Activated T-cell treated with anti-CD3 and anti-CD28 coated beads, Interleukin-2, amount 50 U/mL, for 4 hours (primary cell): ENCODE results near the gene MOB2. TPM values are rescaled to one million over a fixed set of nuclear protein-coding genes. Genes with fewer than 3 reads are reported as not detected.

ENCODE experiments used
- ATAC-seq, 2 donors: fragments of 200-7000 bp; cut with Tn5 transposase; one replicate each; pipeline ENCODE4 v1.10.0; 2021
- DNase-seq: peaks from one replicate; pipeline ENCODE4 v3.0.0-alpha.2; 2020
- H3K27me3 Mint-ChIP-seq: one replicate; pipeline ENCODE4 v1.8.0; 2021; ENCODE audit warnings: low read depth, mixed read lengths
- H3K36me3 Mint-ChIP-seq: one replicate; pipeline ENCODE4 v1.8.0; 2022; ENCODE audit warnings: mixed read lengths; ENCODE audit not compliant: insufficient read depth
- H3K4me1 Mint-ChIP-seq: one replicate; pipeline ENCODE4 v1.8.0; 2021; ENCODE audit warnings: low read depth, mixed read lengths
- H3K4me3 Mint-ChIP-seq: one replicate; pipeline ENCODE4 v1.8.0; 2021; ENCODE audit warnings: mild to moderate bottlenecking, moderate library complexity, mixed read lengths
- H3K9me3 Mint-ChIP-seq: one replicate; pipeline ENCODE4 v1.8.0; 2021; ENCODE audit warnings: mixed read lengths
- total RNA-seq, 3 donors: library from RNA; stranded (reverse); gene quantifications; one replicate each; pipeline ENCODE4 v1.2.1, GENCODE V29; 2021

Gene MOB2
- total RNA-seq, 3 donors from 2014 or later = 17.7 to 20.1 (median 18.2) TPM

GRCh38 chr11:1457856-1458255 is 28.7 kb downstream of the MOB2 start:
- Mint-ChIP-seq H3K27me3 (no peaks in the 10 kb centered on the region), H3K4me1 (no peaks in the 10 kb centered on the region), H3K4me3 (no peak overlapping the region), H3K9me3 (no peaks in the 10 kb centered on the region), H3K36me3 (no peaks in the 10 kb centered on the region)
- no peak for ATAC-seq
- no peak for DNase-seq

- Mint-ChIP-seq H3K9me3 (no peaks in the 10 kb centered on the region), H3K27me3 (no peaks in the 10 kb centered on the region), H3K36me3 (no peaks in the 10 kb centered on the region), H3K4me3 (no peak overlapping the region), H3K4me1 (no peaks in the 10 kb centered on the region)
- DNase-seq (no peak), ATAC-seq (no peak)
Observed at GRCh38 chr11:1457326-1457680, 29.3 kb downstream of the MOB2 start.

GRCh38 chr11:1456596-1457325 is 29.8 kb downstream of the MOB2 start:
- DNase-seq (no peak), ATAC-seq (no peak)
- Mint-ChIP-seq H3K4me3 (no peak overlapping the region), H3K4me1 (no peaks in the 10 kb centered on the region), H3K27me3 (no peaks in the 10 kb centered on the region), H3K9me3 (no peaks in the 10 kb centered on the region), H3K36me3 (no peaks in the 10 kb centered on the region)

- H3K9me3 Mint-ChIP-seq = no peaks in the 10 kb centered on the region
- ATAC-seq = no peak
Observed at GRCh38 chr11:1456176-1456575, 30.4 kb downstream of the MOB2 start.

GRCh38 chr11:1455763-1456060 is 30.9 kb downstream of the MOB2 start:
- Mint-ChIP-seq H3K36me3 (no peaks in the 10 kb centered on the region), H3K9me3 (no peaks in the 10 kb centered on the region)

More at GRCh38 chr11:1456176-1456575, 30.4 kb downstream of the MOB2 start:
- Mint-ChIP-seq H3K4me1 (no peaks in the 10 kb centered on the region), H3K27me3 (no peaks in the 10 kb centered on the region), H3K4me3 (no peak overlapping the region), H3K36me3 (no peaks in the 10 kb centered on the region)
- DNase-seq = no peak

GRCh38 chr11:1455032-1455762 is 31.4 kb downstream of the MOB2 start:
- Mint-ChIP-seq H3K9me3 (no peaks in the 10 kb centered on the region), H3K27me3 (no peaks in the 10 kb centered on the region), H3K4me3 (no peak overlapping the region), H3K4me1 (no peaks in the 10 kb centered on the region), H3K36me3 (no peaks in the 10 kb centered on the region)
- ATAC-seq (no peak), DNase-seq (no peak)

More at GRCh38 chr11:1455763-1456060, 30.9 kb downstream of the MOB2 start:
- DNase-seq = no peak
- Mint-ChIP-seq H3K4me1 (no peaks in the 10 kb centered on the region), H3K4me3 (no peak overlapping the region), H3K27me3 (no peaks in the 10 kb centered on the region)
- no peak for ATAC-seq

- DNase-seq = no peak
- H3K27me3 Mint-ChIP-seq = no peaks in the 10 kb centered on the region
- H3K9me3 Mint-ChIP-seq = no peaks in the 10 kb centered on the region
- no peaks in the 10 kb centered on the region for H3K4me1 Mint-ChIP-seq
- H3K4me3 Mint-ChIP-seq = no peak overlapping the region
- H3K36me3 Mint-ChIP-seq = no peaks in the 10 kb centered on the region
- ATAC-seq = no peak
Observed at GRCh38 chr11:1454576-1454975, 32.0 kb downstream of the MOB2 start.

GRCh38 chr11:1453611-1454034 is 33.0 kb downstream of the MOB2 start:
- Mint-ChIP-seq H3K9me3 (no peaks in the 10 kb centered on the region), H3K4me1 (no peaks in the 10 kb centered on the region), H3K36me3 (no peaks in the 10 kb centered on the region), H3K4me3 (no peak overlapping the region), H3K27me3 (no peaks in the 10 kb centered on the region)
- ATAC-seq (no peak), DNase-seq (no peak)

- Mint-ChIP-seq H3K4me3 (no peak overlapping the region), H3K4me1 (no peaks in the 10 kb centered on the region), H3K27me3 (no peaks in the 10 kb centered on the region), H3K36me3 (no peaks in the 10 kb centered on the region), H3K9me3 (no peaks in the 10 kb centered on the region)
- DNase-seq (no peak), ATAC-seq (no peak)
Observed at GRCh38 chr11:1452744-1453143, 33.8 kb downstream of the MOB2 start.

GRCh38 chr11:1451781-1452470 is 34.7 kb downstream of the MOB2 start:
- no peak for ATAC-seq
- H3K4me3 Mint-ChIP-seq = no peak overlapping the region
- no peaks in the 10 kb centered on the region for H3K36me3 Mint-ChIP-seq
- H3K27me3 Mint-ChIP-seq = no peaks in the 10 kb centered on the region
- H3K9me3 Mint-ChIP-seq = no peaks in the 10 kb centered on the region
- DNase-seq = no peak
- no peaks in the 10 kb centered on the region for H3K4me1 Mint-ChIP-seq

- DNase-seq (no peak), ATAC-seq (no peak)
- Mint-ChIP-seq H3K4me1 (no peaks in the 10 kb centered on the region), H3K4me3 (no peak overlapping the region), H3K9me3 (no peaks in the 10 kb centered on the region), H3K27me3 (no peaks in the 10 kb centered on the region), H3K36me3 (no peaks in the 10 kb centered on the region)
Observed at GRCh38 chr11:1450949-1451710, 35.4 kb downstream of the MOB2 start.

GRCh38 chr11:1450344-1450875 is 36.2 kb downstream of the MOB2 start:
- Mint-ChIP-seq H3K27me3 (no peaks in the 10 kb centered on the region), H3K4me3 (no peak overlapping the region), H3K9me3 (no peaks in the 10 kb centered on the region), H3K4me1 (no peaks in the 10 kb centered on the region), H3K36me3 (no peaks in the 10 kb centered on the region)
- DNase-seq (no peak), ATAC-seq (no peak)

GRCh38 chr11:1449490-1450243 is 36.9 kb downstream of the MOB2 start:
- H3K36me3 Mint-ChIP-seq = no peaks in the 10 kb centered on the region
- DNase-seq = no peak
- ATAC-seq = no peak
- no peaks in the 10 kb centered on the region for H3K4me1 Mint-ChIP-seq
- H3K27me3 Mint-ChIP-seq = no peaks in the 10 kb centered on the region
- no peaks in the 10 kb centered on the region for H3K9me3 Mint-ChIP-seq
- H3K4me3 Mint-ChIP-seq = no peak overlapping the region
